SK-N-SH (cell line): Measurements from ENCODE around the gene CPT1B. TPM values are rescaled to one million over a fixed set of nuclear protein-coding genes. Genes with fewer than 3 reads are reported as not detected.

Experiments used
- CTCF ChIA-PET: fragments of 300-600, 350-600 bp; formaldehyde crosslinking; extraction: SDS; loops from one replicate; lab custom pipeline; 2021; lab: Yijun Ruan, JAX
- POLR2A ChIA-PET: fragments of 350-600 bp; sonication (Branson Sonifier 250); formaldehyde crosslinking; extraction: SDS; loops from one replicate; lab custom pipeline; 2020; ENCODE audit warnings: antibody characterized with exemption, inconsistent platforms; lab: Yijun Ruan, JAX
- DNase-seq: peaks from one replicate; pipeline ENCODE4 v3.0.0; 2012
- H2AFZ ChIP-seq: fragments of 200-600 bp; sonication (generic); 2 replicates; pipeline ENCODE4 v1.8.1; 2016; ENCODE audit warnings: antibody characterized with exemption, mild to moderate bottlenecking, low read depth
- H3F3A ChIP-seq: fragments of 200-600 bp; sonication (generic); replicated peaks from 2 replicates; pipeline ENCODE3; 2016; ENCODE audit warnings: antibody characterized with exemption, mild to moderate bottlenecking; ENCODE audit not compliant: insufficient read depth
- H3K27ac ChIP-seq, 2 experiments: fragments of 200-500 bp in 1 of 2; fragments of 200-600 bp in 1 of 2; sonication (Bioruptor generic) in 1 of 2; sonication (generic), shearing (Covaris generic) in 1 of 2; 2 replicates each; pipeline versions ENCODE4 v1.5.1 to v1.6.1; 2014 to 2016; ENCODE audit warnings: low read depth in 2 of 2, inconsistent platforms in 1 of 2, low read length in 1 of 2, mild to moderate bottlenecking in 1 of 2, mixed read lengths in 1 of 2
- H3K27me3 ChIP-seq: fragments of 200-600 bp; sonication (generic), shearing (Covaris generic); 2 replicates; pipeline ENCODE4 v1.6.1; 2016; ENCODE audit warnings: mixed run types; ENCODE audit not compliant: insufficient read depth
- H3K36me3 ChIP-seq, 2 experiments: fragments of 200-500 bp in 1 of 2; fragments of 200-600 bp in 1 of 2; sonication (Bioruptor generic) in 1 of 2; sonication (generic) in 1 of 2; replicated peaks in 1 of 2; 2 replicates each; pipeline versions ENCODE3 to v1.5.1; 2014 to 2016; ENCODE audit warnings: low read length in 1 of 2, mild to moderate bottlenecking in 1 of 2; ENCODE audit not compliant: insufficient read depth in 2 of 2, control insufficient read depth in 1 of 2
- H3K4me1 ChIP-seq, 2 experiments: fragments of 200-500 bp in 1 of 2; fragments of 200-600 bp in 1 of 2; sonication (Bioruptor generic) in 1 of 2; sonication (generic), shearing (Covaris generic) in 1 of 2; 2 replicates each; pipeline versions ENCODE4 v1.5.1 to v1.6.1; 2014 to 2016; ENCODE audit warnings: low read depth in 1 of 2, low read length in 1 of 2, mixed run types in 1 of 2; ENCODE audit not compliant: insufficient read depth in 2 of 2, control insufficient read depth in 1 of 2
- H3K4me2 ChIP-seq: fragments of 200-600 bp; sonication (generic), shearing (Covaris generic); 2 replicates; pipeline ENCODE4 v1.6.1; 2017; ENCODE audit warnings: mixed run types
- H3K4me3 ChIP-seq, 2 experiments: fragments of 200-500 bp in 1 of 2; fragments of 200-600 bp in 1 of 2; sonication (Bioruptor generic) in 1 of 2; sonication (generic), shearing (Covaris generic) in 1 of 2; 2 replicates each; pipeline versions ENCODE4 v1.5.1 to v1.8.1; 2014 to 2016; ENCODE audit warnings: low read depth in 2 of 2, inconsistent platforms in 1 of 2, low read length in 1 of 2, mild to moderate bottlenecking in 1 of 2, mixed read lengths in 1 of 2, moderate library complexity in 1 of 2
- H3K79me2 ChIP-seq: fragments of 200-600 bp; sonication (generic); 2 replicates; pipeline ENCODE4 v1.8.1; 2017; ENCODE audit warnings: mild to moderate bottlenecking; ENCODE audit not compliant: insufficient read depth
- H3K9ac ChIP-seq: fragments of 200-600 bp; sonication (generic); 2 replicates; pipeline ENCODE4 v1.6.1; 2017; ENCODE audit warnings: mixed run types
- H3K9me2 ChIP-seq: fragments of 200-600 bp; sonication (generic); 2 replicates; pipeline ENCODE4 v1.6.1; 2017; ENCODE audit warnings: mixed run types
- H3K9me3 ChIP-seq: fragments of 200-600 bp; sonication (generic); 2 replicates; pipeline ENCODE4 v1.6.1; 2017; ENCODE audit warnings: mixed run types, mild to moderate bottlenecking, moderate library complexity
- H4K20me1 ChIP-seq: fragments of 200-600 bp; sonication (generic); 2 replicates; pipeline ENCODE4 v1.6.1; 2017; ENCODE audit warnings: mild to moderate bottlenecking, mixed run types; ENCODE audit not compliant: insufficient read depth
- ELF1 ChIP-seq: IDR thresholded peaks from 2 replicates; pipeline ENCODE4 v1.4.0; 2012
- EZH2phosphoT487 ChIP-seq: fragments of 200-600 bp; sonication (generic); IDR thresholded peaks from 2 replicates; pipeline ENCODE4 v1.6.1; 2017; ENCODE audit warnings: low read depth, mixed run types, mild to moderate bottlenecking, antibody characterized with exemption, moderate library complexity, borderline replicate concordance
- FOSL2 ChIP-seq: IDR thresholded peaks from 2 replicates; pipeline ENCODE4 v1.4.0; 2012; ENCODE audit warnings: low read depth, mild to moderate bottlenecking, moderate library complexity, borderline replicate concordance
- FOXJ3 ChIP-seq: sonication (generic); formaldehyde crosslinking; IDR thresholded peaks from 2 replicates; pipeline ENCODE4 v1.5.1; 2020; ENCODE audit warnings: mild to moderate bottlenecking, missing genetic modification reagents
- FOXM1 ChIP-seq: IDR thresholded peaks from 2 replicates; pipeline ENCODE4 v1.4.0; 2012; ENCODE audit warnings: low read depth, mild to moderate bottlenecking
- GATA2 ChIP-seq: sonication (generic); formaldehyde crosslinking; IDR thresholded peaks from 2 replicates; pipeline ENCODE4 v1.5.0; 2020; ENCODE audit warnings: mild to moderate bottlenecking, missing genetic modification reagents
- NFIC ChIP-seq: IDR thresholded peaks from 2 replicates; pipeline ENCODE4 v1.4.0; 2012; ENCODE audit warnings: borderline replicate concordance
- NRF1 ChIP-seq: IDR thresholded peaks from 2 replicates; pipeline ENCODE4 v1.6.1; 2012; ENCODE audit warnings: low read depth, mild to moderate bottlenecking, low read length
- POLR2AphosphoS5 ChIP-seq: IDR thresholded peaks from 2 replicates; pipeline ENCODE4 v1.6.1; 2012; ENCODE audit warnings: low read depth, low read length
- RCOR1 ChIP-seq: fragments of 150-350 bp; IDR thresholded peaks from 2 replicates; pipeline ENCODE4 v1.6.1; 2017; ENCODE audit warnings: antibody characterized with exemption, low read length
- RFX5 ChIP-seq: IDR thresholded peaks from 2 replicates; pipeline ENCODE4 v1.6.1; 2012; ENCODE audit warnings: mild to moderate bottlenecking, improper control_type of control experiment, low read length
- RXRA ChIP-seq: IDR thresholded peaks from 2 replicates; pipeline ENCODE4 v1.4.0; 2012; ENCODE audit warnings: low read depth, mild to moderate bottlenecking, borderline replicate concordance
- SMC3 ChIP-seq: IDR thresholded peaks from 2 replicates; pipeline ENCODE4 v1.6.1; 2012; ENCODE audit warnings: low read depth, low read length, improper control_type of control experiment
- TEAD4 ChIP-seq: IDR thresholded peaks from 2 replicates; pipeline ENCODE4 v1.4.0; 2012; ENCODE audit warnings: mild to moderate bottlenecking, borderline replicate concordance; ENCODE audit not compliant: insufficient read depth
- WGBS: methylation state at CpG from one replicate; pipeline ENCODE4 v1.1.6; 2017; ENCODE audit warnings: low lambda C conversion rate; 5-methylcytosine and 5-hydroxymethylcytosine counted together
- polyA plus RNA-seq, 3 experiments: library from polyadenylated mRNA; depleted of rRNA; stranded (reverse); fragments of >200 nt; gene quantifications; 2 replicates each; pipeline ENCODE4 v1.2.3, GENCODE V29; 2012
- TF ChIP-seq, protein P1 (sequence below): fragments of 150-350 bp; IDR thresholded peaks from 2 replicates; pipeline ENCODE4 v1.6.1; 2017; ENCODE audit warnings: antibody characterized with exemption, low read length, low read depth, borderline replicate concordance
- TF ChIP-seq, protein P2 (sequence below): IDR thresholded peaks from 2 replicates; pipeline ENCODE4 v1.6.1; 2012; ENCODE audit warnings: mild to moderate bottlenecking, low read depth, low read length, moderate library complexity
- TF ChIP-seq, protein P3 (sequence below): IDR thresholded peaks from 2 replicates; pipeline ENCODE4; 2012
- TF ChIP-seq, protein P4 (sequence below): IDR thresholded peaks from 2 replicates; pipeline ENCODE4 v1.4.0; 2012; ENCODE audit warnings: low read depth

The CPT1B gene
- polyA plus RNA-seq, 1 of the 3 experiments (the other 2 are of a cell fraction) = 33.2 TPM

DNA sequence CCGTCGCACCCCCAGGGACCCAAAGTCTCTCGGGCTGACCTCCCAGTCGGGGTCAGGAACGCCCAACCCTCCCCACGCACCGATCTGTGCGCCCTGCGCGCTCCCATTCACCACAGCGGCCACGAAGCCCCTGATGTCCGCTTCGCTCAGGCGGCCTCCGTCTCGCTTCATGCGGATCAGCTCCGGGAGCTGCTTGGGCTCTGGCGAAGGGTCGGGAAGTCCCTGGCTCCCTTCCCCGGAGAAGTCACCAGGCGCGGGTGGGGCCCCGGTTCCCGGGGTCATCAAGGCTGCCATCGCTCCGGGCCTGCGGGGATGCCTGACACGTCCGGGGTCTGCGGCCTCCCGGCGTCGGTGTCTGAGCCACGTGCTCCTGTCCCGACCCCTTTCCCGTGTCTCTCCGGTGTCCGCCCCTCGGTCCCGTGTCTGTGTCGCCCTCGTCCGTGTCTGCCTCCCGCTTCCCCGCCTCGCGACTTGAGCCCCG, 48.8 kb downstream of the CPT1B start:
- no peaks in the 10 kb centered on the region for H3K27me3 ChIP-seq
- peaks cover 1 to 25% of the 10 kb centered on the region in 2 experiments; a peak in 1 of 4 replicates for H3K4me1 ChIP-seq
- DNase-seq = no peak
- H3K36me3 ChIP-seq = no peaks in the 10 kb centered on the region
- H3F3A ChIP-seq = peaks cover 19% of the 10 kb centered on the region
- no peak overlapping the region for H3K4me3 ChIP-seq
- H3K9me3 ChIP-seq = no peaks in the 10 kb centered on the region
- ChIA-PET CTCF (interaction anchor here (0.6 to 2.4 kb wide), 2 partner anchors 33 to 234 kb away, joined by 3 to 13 read pairs; partner anchors contain the start of gene SYCE3), POLR2A (no interaction called here)
- no peak overlapping the region for H3K4me2 ChIP-seq
- TF ChIP-seq RFX5 (no peak), RCOR1 (no peak), TEAD4 (no peak), RXRA (no peak), NFIC (no peak), SMC3 (no peak), EZH2phosphoT487 (no peak), FOSL2 (no peak), POLR2AphosphoS5 (no peak), FOXJ3 (CRISPR knock-in tag) (no peak), FOXM1 (no peak), GATA2 (CRISPR knock-in tag) (no peak), NRF1 (no peak), ELF1 (no peak)
- TF ChIP-seq, protein P1, sequence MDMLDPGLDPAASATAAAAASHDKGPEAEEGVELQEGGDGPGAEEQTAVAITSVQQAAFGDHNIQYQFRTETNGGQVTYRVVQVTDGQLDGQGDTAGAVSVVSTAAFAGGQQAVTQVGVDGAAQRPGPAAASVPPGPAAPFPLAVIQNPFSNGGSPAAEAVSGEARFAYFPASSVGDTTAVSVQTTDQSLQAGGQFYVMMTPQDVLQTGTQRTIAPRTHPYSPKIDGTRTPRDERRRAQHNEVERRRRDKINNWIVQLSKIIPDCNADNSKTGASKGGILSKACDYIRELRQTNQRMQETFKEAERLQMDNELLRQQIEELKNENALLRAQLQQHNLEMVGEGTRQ = no peak
- TF ChIP-seq, protein P2, sequence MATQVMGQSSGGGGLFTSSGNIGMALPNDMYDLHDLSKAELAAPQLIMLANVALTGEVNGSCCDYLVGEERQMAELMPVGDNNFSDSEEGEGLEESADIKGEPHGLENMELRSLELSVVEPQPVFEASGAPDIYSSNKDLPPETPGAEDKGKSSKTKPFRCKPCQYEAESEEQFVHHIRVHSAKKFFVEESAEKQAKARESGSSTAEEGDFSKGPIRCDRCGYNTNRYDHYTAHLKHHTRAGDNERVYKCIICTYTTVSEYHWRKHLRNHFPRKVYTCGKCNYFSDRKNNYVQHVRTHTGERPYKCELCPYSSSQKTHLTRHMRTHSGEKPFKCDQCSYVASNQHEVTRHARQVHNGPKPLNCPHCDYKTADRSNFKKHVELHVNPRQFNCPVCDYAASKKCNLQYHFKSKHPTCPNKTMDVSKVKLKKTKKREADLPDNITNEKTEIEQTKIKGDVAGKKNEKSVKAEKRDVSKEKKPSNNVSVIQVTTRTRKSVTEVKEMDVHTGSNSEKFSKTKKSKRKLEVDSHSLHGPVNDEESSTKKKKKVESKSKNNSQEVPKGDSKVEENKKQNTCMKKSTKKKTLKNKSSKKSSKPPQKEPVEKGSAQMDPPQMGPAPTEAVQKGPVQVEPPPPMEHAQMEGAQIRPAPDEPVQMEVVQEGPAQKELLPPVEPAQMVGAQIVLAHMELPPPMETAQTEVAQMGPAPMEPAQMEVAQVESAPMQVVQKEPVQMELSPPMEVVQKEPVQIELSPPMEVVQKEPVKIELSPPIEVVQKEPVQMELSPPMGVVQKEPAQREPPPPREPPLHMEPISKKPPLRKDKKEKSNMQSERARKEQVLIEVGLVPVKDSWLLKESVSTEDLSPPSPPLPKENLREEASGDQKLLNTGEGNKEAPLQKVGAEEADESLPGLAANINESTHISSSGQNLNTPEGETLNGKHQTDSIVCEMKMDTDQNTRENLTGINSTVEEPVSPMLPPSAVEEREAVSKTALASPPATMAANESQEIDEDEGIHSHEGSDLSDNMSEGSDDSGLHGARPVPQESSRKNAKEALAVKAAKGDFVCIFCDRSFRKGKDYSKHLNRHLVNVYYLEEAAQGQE = no peak
- TF ChIP-seq, protein P3, sequence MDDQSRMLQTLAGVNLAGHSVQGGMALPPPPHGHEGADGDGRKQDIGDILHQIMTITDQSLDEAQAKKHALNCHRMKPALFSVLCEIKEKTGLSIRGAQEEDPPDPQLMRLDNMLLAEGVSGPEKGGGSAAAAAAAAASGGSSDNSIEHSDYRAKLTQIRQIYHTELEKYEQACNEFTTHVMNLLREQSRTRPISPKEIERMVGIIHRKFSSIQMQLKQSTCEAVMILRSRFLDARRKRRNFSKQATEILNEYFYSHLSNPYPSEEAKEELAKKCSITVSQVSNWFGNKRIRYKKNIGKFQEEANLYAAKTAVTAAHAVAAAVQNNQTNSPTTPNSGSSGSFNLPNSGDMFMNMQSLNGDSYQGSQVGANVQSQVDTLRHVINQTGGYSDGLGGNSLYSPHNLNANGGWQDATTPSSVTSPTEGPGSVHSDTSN = no peak
- TF ChIP-seq, protein P4, sequence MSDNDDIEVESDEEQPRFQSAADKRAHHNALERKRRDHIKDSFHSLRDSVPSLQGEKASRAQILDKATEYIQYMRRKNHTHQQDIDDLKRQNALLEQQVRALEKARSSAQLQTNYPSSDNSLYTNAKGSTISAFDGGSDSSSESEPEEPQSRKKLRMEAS = no peak
- peaks cover 1% of the 10 kb centered on the region for H3K79me2 ChIP-seq
- H4K20me1 ChIP-seq = peaks cover under 1% of the 10 kb centered on the region; the same call in 1 of the 2 replicates
- no peak overlapping the region for H3K9ac ChIP-seq
- 98% methylated on average over 12 of the region's 50 CpGs for WGBS
- H3K9me2 ChIP-seq = no peaks in the 10 kb centered on the region
- no peak overlapping the region for H3K27ac ChIP-seq
- H2AFZ ChIP-seq = no peak overlapping the region
